Ovary (tissue), 3 donors: Measurements from ENCODE around the gene CACNG7.

Experiments used
- POLR2A ChIP-seq: fragments of 450-650 bp; IDR thresholded peaks from one replicate; pipeline ENCODE4 v1.6.1; 2017; ENCODE audit warnings: antibody characterized with exemption, mild to moderate bottlenecking, moderate library complexity
- TF ChIP-seq, protein P1 (sequence below), 3 donors: fragments of 450-650 bp in 2 of 3; fragments of 200-600 bp in 1 of 3; IDR thresholded peaks; one replicate each; pipeline versions ENCODE4 v1.5.1 to v1.8.0; 2016 to 2022; ENCODE audit warnings: antibody characterized with exemption in 3 of 3, mild to moderate bottlenecking in 1 of 3
- donor health status: DM: no; HTN: no; CAD: no.

DNA sequence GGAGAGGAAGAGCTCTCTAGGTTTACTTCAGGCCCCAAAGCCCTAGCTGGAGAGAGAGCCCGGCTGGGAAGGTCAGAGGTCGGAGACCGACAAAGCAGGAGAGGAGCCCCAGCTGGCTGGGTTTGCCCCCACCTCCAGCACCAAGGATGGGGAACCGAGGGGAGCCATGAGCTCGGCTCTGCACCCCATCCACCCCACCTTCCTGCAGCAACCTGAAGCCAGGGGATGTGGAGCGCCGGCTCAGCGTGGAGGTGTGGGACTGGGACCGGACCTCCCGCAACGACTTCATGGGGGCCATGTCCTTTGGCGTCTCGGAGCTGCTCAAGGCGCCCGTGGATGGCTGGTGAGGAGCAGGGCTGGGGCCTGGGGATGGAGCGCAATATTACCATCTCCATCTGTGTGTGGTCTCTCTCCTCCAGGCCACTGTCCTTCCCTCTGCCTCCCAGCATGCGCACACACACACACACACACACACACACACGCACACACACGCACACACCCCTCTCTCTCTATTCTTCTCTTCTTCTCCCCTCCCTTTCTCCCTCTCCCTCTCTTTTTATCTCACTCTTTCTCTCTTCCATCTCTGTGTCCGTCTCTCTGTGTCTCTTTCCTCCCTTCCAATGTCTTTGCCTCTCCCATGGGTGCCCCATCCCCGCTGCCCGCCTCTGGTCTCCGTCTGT, 16.6 kb upstream of the CACNG7 start:
- TF ChIP-seq, protein P1, sequence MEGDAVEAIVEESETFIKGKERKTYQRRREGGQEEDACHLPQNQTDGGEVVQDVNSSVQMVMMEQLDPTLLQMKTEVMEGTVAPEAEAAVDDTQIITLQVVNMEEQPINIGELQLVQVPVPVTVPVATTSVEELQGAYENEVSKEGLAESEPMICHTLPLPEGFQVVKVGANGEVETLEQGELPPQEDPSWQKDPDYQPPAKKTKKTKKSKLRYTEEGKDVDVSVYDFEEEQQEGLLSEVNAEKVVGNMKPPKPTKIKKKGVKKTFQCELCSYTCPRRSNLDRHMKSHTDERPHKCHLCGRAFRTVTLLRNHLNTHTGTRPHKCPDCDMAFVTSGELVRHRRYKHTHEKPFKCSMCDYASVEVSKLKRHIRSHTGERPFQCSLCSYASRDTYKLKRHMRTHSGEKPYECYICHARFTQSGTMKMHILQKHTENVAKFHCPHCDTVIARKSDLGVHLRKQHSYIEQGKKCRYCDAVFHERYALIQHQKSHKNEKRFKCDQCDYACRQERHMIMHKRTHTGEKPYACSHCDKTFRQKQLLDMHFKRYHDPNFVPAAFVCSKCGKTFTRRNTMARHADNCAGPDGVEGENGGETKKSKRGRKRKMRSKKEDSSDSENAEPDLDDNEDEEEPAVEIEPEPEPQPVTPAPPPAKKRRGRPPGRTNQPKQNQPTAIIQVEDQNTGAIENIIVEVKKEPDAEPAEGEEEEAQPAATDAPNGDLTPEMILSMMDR (IDR thresholded peaks at IDR 0.05): no peak
- no peak for TF ChIP-seq POLR2A
